GM23338 (cell line): ENCODE data around the gene ATG4C. TPM values are rescaled to one million over a fixed set of nuclear protein-coding genes. Genes with fewer than 3 reads are reported as not detected.

Source experiments
- ATAC-seq: fragments of 200-7000 bp; cut with Tn5 transposase; 3 replicates; pipeline ENCODE4 v1.9.1; 2020
- DNase-seq: peaks from one replicate; pipeline ENCODE4 v3.0.0-alpha.2; 2015; ENCODE audit warnings: low spot score
- H2AFZ ChIP-seq: fragments of 200-600 bp; sonication (generic); 2 replicates; pipeline ENCODE4 v1.8.0; 2016; ENCODE audit warnings: antibody characterized with exemption, mild to moderate bottlenecking, moderate library complexity
- H3F3A ChIP-seq: fragments of 200-600 bp; sonication (generic); replicated peaks from 2 replicates; pipeline ENCODE4 v1.8.0; 2017; ENCODE audit warnings: antibody characterized with exemption, mixed run types, low read depth
- H3K27ac ChIP-seq: fragments of 200-600 bp; sonication (generic); 2 replicates; pipeline ENCODE4 v1.6.1; 2016; ENCODE audit warnings: low read depth
- H3K27me3 ChIP-seq: fragments of 200-600 bp; sonication (generic); 2 replicates; pipeline ENCODE4 v1.8.0; 2016; ENCODE audit warnings: mild to moderate bottlenecking, mixed run types, moderate library complexity; ENCODE audit not compliant: insufficient read depth
- H3K36me3 ChIP-seq: fragments of 200-600 bp; sonication (generic); 2 replicates; pipeline ENCODE4 v1.8.0; 2016; ENCODE audit warnings: mild to moderate bottlenecking; ENCODE audit not compliant: insufficient read depth
- H3K4me1 ChIP-seq: fragments of 200-600 bp; sonication (generic); 2 replicates; pipeline ENCODE4 v1.8.0; 2016; ENCODE audit warnings: mild to moderate bottlenecking, moderate library complexity; ENCODE audit not compliant: insufficient read depth
- H3K4me2 ChIP-seq: fragments of 200-600 bp; sonication (generic); 2 replicates; pipeline ENCODE4 v1.7.1; 2017; ENCODE audit warnings: mixed run types
- H3K4me3 ChIP-seq: fragments of 200-600 bp; sonication (generic); 2 replicates; pipeline ENCODE4 v1.6.1; 2016; ENCODE audit warnings: mixed run types
- H3K79me2 ChIP-seq: fragments of 200-600 bp; sonication (generic); replicated peaks from 2 replicates; pipeline ENCODE4 v1.8.0; 2017; ENCODE audit warnings: mild to moderate bottlenecking; ENCODE audit not compliant: insufficient read depth
- H3K9me2 ChIP-seq: fragments of 200-600 bp; sonication (generic); 2 replicates; pipeline ENCODE4 v1.8.0; 2017; ENCODE audit not compliant: insufficient read depth
- H4K20me1 ChIP-seq: fragments of 200-600 bp; sonication (generic); replicated peaks from 2 replicates; pipeline ENCODE4 v1.8.0; 2017; ENCODE audit warnings: mild to moderate bottlenecking; ENCODE audit not compliant: insufficient read depth
- H3K27ac Mint-ChIP-seq: 2 replicates; pipeline ENCODE4 v1.8.0; 2020; ENCODE audit warnings: inconsistent platforms, mild to moderate bottlenecking, moderate library complexity, mixed read lengths
- H3K27me3 Mint-ChIP-seq: 3 replicates; pipeline ENCODE4 v1.8.0; 2022; ENCODE audit warnings: low read depth, mild to moderate bottlenecking, moderate library complexity, mixed read lengths, inconsistent platforms; ENCODE audit not compliant: insufficient read depth, poor library complexity
- H3K36me3 Mint-ChIP-seq: 3 replicates; pipeline ENCODE4 v1.8.0; 2021; ENCODE audit warnings: low read depth, mild to moderate bottlenecking, inconsistent platforms, moderate library complexity, mixed read lengths
- H3K4me1 Mint-ChIP-seq: 3 replicates; pipeline ENCODE4 v1.8.0; 2020; ENCODE audit warnings: mild to moderate bottlenecking, inconsistent platforms, mixed read lengths
- H3K4me3 Mint-ChIP-seq: 3 replicates; pipeline ENCODE4 v1.8.0; 2021; ENCODE audit warnings: moderate library complexity, mild to moderate bottlenecking, inconsistent platforms, mixed read lengths
- H3K9me3 Mint-ChIP-seq: 3 replicates; pipeline ENCODE4 v1.8.0; 2020; ENCODE audit warnings: moderate library complexity, mild to moderate bottlenecking, inconsistent platforms, mixed read lengths
- JUNB ChIP-seq: IDR thresholded peaks from one replicate; pipeline ENCODE4 v1.6.1; 2016; ENCODE audit warnings: antibody characterized with exemption; ENCODE audit not compliant: unreplicated experiment
- POLR2AphosphoS5 ChIP-seq: IDR thresholded peaks from 2 replicates; pipeline ENCODE4 v1.6.1; 2016; ENCODE audit warnings: antibody characterized with exemption, low read depth
- polyA plus RNA-seq: library from polyadenylated mRNA; unstranded; fragments of >200 nt; fragmentation: Nextera tagmentation; extraction: Ambion mirVana; gene quantifications from 2 replicates; pipeline ENCODE4 v1.2.1, GENCODE V29; 2016
- total RNA-seq: library from RNA; depleted of rRNA; stranded (reverse); fragments of >200 nt; shearing (Covaris generic); gene quantifications from 2 replicates; pipeline ENCODE4 v1.2.3, GENCODE V29; 2014
- TF ChIP-seq, protein P1 (sequence below): IDR thresholded peaks from 2 replicates; pipeline ENCODE4 v1.6.1; 2016; ENCODE audit warnings: antibody characterized with exemption
- TF ChIP-seq, protein P2 (sequence below): fragments of 250-450 bp; sonication (Bioruptor Pico); IDR thresholded peaks from 2 replicates; pipeline ENCODE4 v1.5.0; 2020; ENCODE audit warnings: mild to moderate bottlenecking, moderate library complexity

The ATG4C gene
- total and polyA plus RNA-seq, 2 experiments from 2014 or later, result 15.7 to 18.6 TPM

GRCh38 chr1:62903522-62903921 is 119.6 kb downstream of the ATG4C start:
- Histone ChIP-seq H3K4me3 (no peak overlapping the region), H3F3A (no peaks in the 10 kb centered on the region), H2AFZ (no peak overlapping the region), H4K20me1 (no peaks in the 10 kb centered on the region), H3K27me3 (no peaks in the 10 kb centered on the region), H3K4me2 (no peak overlapping the region), H3K36me3 (no peaks in the 10 kb centered on the region), H3K4me1 (peaks cover 7% of the 10 kb centered on the region; the same call in 1 of the 2 replicates), H3K79me2 (no peaks in the 10 kb centered on the region), H3K27ac (no peak overlapping the region), H3K9me2 (no peaks in the 10 kb centered on the region)
- Mint-ChIP-seq H3K4me1 (peaks cover 22% of the 10 kb centered on the region), H3K9me3 (no peaks in the 10 kb centered on the region), H3K27ac (no peak overlapping the region), H3K36me3 (no peaks in the 10 kb centered on the region), H3K27me3 (peaks cover 4% of the 10 kb centered on the region), H3K4me3 (no peak overlapping the region)
- TF ChIP-seq POLR2AphosphoS5 (no peak), JUNB (no peak)
- TF ChIP-seq, protein P1, sequence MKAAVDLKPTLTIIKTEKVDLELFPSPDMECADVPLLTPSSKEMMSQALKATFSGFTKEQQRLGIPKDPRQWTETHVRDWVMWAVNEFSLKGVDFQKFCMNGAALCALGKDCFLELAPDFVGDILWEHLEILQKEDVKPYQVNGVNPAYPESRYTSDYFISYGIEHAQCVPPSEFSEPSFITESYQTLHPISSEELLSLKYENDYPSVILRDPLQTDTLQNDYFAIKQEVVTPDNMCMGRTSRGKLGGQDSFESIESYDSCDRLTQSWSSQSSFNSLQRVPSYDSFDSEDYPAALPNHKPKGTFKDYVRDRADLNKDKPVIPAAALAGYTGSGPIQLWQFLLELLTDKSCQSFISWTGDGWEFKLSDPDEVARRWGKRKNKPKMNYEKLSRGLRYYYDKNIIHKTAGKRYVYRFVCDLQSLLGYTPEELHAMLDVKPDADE, result no peak
- no peak for DNase-seq
- ATAC-seq, result no peak

DNA sequence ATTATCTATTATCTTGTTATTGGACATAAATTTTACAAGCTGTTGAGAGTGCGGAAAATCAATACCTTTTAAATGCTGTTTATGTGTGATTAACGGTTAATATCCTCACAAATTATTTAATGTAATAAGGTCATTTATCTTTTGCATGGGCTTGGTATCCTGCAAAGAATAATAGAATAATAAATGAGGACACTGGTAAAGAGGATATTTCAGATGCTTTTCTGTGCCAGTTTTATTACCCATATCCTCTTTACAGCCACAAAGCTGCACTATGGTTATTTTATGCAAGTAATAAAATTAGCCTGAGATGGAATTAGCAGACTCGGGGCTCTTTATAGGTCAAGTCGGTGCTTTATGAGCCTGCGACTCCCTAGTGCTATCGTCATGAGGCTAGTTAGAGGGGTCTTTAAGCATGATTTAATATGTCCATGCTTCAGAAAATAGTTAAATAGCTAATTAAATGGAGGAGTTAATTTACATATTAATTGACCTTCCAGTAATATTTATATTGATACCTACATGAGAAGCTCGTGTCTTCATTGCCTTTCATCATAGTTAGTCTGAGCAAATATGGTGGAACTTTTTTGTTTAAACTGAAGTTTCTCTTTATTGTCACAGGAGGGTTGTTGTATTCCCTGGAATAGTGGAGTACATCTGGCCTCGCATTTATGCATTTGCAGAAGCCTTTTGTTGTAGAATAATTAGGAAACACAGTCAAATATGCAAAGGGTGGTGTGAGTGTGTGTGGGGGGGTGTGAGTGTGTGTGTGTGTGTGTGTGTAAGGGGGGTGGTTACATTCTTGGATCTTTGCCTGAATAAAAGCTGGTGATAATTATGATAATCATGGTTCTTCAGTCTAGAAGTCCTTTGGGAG is 120.3 kb downstream of the ATG4C start:
- Mint-ChIP-seq H3K9me3 (no peaks in the 10 kb centered on the region), H3K4me3 (no peak overlapping the region), H3K27me3 (peaks cover 4% of the 10 kb centered on the region), H3K36me3 (no peaks in the 10 kb centered on the region), H3K27ac (no peak overlapping the region), H3K4me1 (peaks cover 22% of the 10 kb centered on the region)
- H3K9me2 ChIP-seq, result no peaks in the 10 kb centered on the region
- TF ChIP-seq, protein P2, sequence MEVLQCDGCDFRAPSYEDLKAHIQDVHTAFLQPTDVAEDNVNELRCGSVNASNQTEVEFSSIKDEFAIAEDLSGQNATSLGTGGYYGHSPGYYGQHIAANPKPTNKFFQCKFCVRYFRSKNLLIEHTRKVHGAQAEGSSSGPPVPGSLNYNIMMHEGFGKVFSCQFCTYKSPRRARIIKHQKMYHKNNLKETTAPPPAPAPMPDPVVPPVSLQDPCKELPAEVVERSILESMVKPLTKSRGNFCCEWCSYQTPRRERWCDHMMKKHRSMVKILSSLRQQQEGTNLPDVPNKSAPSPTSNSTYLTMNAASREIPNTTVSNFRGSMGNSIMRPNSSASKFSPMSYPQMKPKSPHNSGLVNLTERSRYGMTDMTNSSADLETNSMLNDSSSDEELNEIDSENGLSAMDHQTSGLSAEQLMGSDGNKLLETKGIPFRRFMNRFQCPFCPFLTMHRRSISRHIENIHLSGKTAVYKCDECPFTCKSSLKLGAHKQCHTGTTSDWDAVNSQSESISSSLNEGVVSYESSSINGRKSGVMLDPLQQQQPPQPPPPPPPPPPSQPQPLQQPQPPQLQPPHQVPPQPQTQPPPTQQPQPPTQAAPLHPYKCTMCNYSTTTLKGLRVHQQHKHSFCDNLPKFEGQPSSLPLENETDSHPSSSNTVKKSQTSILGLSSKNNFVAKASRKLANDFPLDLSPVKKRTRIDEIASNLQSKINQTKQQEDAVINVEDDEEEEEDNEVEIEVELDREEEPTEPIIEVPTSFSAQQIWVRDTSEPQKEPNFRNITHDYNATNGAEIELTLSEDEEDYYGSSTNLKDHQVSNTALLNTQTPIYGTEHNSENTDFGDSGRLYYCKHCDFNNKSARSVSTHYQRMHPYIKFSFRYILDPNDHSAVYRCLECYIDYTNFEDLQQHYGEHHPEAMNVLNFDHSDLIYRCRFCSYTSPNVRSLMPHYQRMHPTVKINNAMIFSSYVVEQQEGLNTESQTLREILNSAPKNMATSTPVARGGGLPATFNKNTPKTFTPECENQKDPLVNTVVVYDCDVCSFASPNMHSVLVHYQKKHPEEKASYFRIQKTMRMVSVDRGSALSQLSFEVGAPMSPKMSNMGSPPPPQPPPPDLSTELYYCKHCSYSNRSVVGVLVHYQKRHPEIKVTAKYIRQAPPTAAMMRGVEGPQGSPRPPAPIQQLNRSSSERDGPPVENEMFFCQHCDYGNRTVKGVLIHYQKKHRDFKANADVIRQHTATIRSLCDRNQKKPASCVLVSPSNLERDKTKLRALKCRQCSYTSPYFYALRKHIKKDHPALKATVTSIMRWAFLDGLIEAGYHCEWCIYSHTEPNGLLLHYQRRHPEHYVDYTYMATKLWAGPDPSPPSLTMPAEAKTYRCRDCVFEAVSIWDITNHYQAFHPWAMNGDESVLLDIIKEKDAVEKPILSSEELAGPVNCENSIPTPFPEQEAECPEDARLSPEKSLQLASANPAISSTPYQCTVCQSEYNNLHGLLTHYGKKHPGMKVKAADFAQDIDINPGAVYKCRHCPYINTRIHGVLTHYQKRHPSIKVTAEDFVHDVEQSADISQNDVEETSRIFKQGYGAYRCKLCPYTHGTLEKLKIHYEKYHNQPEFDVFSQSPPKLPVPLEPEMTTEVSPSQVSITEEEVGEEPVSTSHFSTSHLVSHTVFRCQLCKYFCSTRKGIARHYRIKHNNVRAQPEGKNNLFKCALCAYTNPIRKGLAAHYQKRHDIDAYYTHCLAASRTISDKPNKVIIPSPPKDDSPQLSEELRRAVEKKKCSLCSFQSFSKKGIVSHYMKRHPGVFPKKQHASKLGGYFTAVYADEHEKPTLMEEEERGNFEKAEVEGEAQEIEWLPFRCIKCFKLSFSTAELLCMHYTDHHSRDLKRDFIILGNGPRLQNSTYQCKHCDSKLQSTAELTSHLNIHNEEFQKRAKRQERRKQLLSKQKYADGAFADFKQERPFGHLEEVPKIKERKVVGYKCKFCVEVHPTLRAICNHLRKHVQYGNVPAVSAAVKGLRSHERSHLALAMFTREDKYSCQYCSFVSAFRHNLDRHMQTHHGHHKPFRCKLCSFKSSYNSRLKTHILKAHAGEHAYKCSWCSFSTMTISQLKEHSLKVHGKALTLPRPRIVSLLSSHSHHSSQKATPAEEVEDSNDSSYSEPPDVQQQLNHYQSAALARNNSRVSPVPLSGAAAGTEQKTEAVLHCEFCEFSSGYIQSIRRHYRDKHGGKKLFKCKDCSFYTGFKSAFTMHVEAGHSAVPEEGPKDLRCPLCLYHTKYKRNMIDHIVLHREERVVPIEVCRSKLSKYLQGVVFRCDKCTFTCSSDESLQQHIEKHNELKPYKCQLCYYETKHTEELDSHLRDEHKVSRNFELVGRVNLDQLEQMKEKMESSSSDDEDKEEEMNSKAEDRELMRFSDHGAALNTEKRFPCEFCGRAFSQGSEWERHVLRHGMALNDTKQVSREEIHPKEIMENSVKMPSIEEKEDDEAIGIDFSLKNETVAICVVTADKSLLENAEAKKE (CRISPR knock-in tag), result no peak
- H3K4me2 ChIP-seq, result no peak overlapping the region
- no peaks in the 10 kb centered on the region for H3K79me2 ChIP-seq
- no peak overlapping the region for H3K27ac ChIP-seq
- H3K36me3 ChIP-seq, result no peaks in the 10 kb centered on the region
- no peak overlapping the region for H2AFZ ChIP-seq
- H3K4me3 ChIP-seq, result no peak overlapping the region
- peaks cover 7% of the 10 kb centered on the region; the same call in 1 of the 2 replicates for H3K4me1 ChIP-seq
- DNase-seq (no peak), ATAC-seq (no peak)
- H3K27me3 ChIP-seq, result no peaks in the 10 kb centered on the region
- H3F3A ChIP-seq, result no peaks in the 10 kb centered on the region
- H4K20me1 ChIP-seq, result no peaks in the 10 kb centered on the region
